NCI-H226 (cell line): ENCODE results near the gene TBX4.
"Not testable (repeated sequence)": the region's sequence is repeated elsewhere in the genome, so short reads cannot be mapped to it uniquely, and the experiment has no call there.

Experiments
- DNase-seq: peaks from one replicate; pipeline ENCODE4 v3.0.0-alpha.2; 2015

The TBX4 gene

GRCh38 chr17:61486135-61487120 lies 34.2 kb downstream of the TBX4 start:
- no peak for DNase-seq

GRCh38 chr17:61487161-61487988 lies 35.2 kb downstream of the TBX4 start:
- DNase-seq, result no peak

DNA sequence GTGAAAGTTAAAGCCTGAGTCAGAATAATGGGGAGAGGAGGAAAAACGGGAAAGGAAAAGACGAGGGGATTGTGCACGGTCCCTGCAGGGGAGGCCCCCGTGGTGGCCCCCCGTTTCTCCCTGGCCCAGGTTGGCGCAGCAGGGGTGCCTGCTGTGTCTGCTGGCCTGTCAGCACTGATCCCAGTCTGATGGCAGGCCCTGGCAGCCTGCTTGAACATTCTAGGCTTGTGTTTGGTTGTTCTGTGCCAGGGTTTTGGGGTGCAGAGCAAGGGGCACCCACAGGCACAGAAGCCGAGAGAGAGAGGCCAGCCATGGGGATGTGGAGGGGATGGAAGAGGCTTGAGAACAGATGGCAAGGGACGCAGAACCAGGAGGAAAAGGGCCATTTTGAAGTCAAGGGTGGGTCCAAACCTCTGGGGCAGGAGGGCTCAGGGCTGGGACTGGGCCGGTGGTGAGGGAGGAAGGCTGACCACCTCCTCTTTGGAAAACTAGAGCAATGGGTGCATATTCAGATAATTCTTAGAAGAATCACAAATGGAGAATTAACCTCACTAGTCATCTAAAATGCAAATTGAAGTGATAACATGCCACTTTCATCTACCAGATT lies 35.9 kb downstream of the TBX4 start:
- DNase-seq, result no peak

- DNase-seq, result no peak
Measured at GRCh38 chr17:61488878-61489718, 36.9 kb downstream of the TBX4 start.

DNA sequence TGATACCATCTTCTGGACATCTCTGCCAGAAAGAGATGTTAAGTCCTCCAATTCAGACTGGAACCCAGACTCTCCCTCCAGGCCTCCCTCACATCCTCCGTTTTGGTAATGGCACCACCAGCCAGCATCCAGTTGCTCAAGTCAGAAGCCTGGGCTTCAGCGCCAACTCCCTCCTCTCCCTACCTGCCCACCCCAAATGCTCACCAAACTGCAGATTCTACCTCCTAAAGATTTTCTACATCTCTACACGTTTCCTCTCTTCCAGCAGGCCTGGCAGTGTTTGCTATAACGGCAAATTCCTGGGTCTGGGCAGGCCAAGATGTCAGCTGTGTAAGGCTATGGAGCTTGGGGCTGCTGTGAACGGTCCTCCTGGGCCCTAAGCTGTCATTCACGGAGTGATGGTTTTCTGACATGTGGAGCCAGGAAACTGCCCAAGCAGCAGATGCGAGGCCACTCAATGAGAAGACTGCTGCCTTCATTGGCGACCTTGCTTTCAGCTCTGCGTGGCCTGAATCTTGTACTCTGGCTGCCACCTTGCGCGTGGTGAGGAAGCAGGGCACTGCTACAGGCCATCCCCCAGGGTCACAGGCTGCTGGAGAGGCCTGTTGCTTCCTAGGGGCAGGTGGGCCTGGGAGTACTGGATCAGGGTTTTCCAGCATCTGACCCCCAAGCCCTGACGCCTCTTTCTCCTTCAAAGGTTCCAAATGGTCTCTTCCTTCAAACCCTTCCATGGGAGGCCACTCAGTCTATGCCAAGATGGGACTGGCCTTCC lies 37.7 kb downstream of the TBX4 start:
- no peak for DNase-seq

DNA sequence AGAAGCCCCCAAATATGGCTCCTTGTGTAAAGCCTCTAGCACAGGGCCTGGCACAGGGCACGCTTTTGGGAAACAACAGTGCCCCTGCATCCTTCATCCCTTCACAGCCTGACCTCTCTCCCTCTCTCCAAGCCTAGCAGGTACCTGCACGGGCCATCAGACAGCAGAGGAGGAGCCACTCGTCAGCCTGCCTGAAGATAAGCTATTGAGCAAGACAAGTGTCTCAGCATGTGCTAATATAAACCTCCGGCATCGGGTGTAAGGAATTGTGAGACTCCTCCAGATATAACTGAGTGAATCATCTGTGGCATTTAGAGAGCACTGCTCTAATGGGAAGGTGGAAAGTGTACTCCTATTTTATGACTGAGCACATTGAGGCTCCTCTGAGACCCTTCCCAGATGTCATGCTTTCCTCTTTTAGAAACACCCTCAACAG lies 38.3 kb downstream of the TBX4 start:
- DNase-seq, result peak; percentile 96

- no peak for DNase-seq
Measured at GRCh38 chr17:61491981-61492380, 39.8 kb downstream of the TBX4 start.

- DNase-seq, result peak; percentile 42
Measured at GRCh38 chr17:61492759-61493526, 40.7 kb downstream of the TBX4 start.

GRCh38 chr17:61493830-61494324 lies 41.7 kb downstream of the TBX4 start:
- DNase-seq, result not testable (repeated sequence)

DNA sequence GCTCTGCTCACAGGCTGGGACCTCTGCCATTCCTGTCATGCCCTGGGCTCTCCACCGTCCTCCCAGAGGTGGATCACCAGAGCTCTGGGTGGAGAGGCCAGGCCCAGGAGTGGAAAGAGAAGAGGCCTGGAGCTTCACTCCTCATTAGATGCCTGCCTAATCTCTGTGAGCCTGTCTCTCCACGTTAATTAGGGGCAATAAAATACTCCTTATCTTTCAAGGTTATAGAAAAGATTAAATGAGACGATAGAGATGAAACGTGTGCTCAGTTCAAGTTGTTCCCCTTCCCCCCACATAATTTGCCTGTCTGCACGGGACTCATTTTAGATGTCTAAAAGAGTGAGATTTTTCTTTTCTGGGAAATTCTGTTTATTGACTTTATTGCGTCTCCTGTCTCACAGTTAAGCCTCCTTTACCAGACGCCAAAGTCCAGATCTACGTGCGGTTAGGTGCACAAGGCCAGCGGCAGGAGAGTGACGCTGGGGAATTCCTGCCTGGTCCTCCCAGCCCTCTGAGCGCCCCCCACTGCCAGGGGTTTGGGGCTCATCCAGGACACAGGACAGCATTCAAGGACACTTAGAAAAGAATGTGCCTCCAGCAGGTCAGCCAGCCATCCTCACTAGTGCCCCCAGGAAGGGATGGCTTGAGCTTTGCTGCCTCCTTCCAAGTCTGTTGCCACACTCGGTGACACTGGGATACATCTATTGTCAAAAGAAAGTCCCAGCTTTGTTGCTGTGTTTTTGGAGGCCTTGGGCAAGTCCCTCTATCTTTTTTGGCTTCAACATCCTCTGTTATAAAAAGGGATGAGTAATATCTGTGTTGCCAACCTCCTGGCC lies 42.3 kb downstream of the TBX4 start:
- no peak for DNase-seq

- DNase-seq, result peak; percentile 82
Measured at GRCh38 chr17:61495161-61495857, 43.1 kb downstream of the TBX4 start.

DNA sequence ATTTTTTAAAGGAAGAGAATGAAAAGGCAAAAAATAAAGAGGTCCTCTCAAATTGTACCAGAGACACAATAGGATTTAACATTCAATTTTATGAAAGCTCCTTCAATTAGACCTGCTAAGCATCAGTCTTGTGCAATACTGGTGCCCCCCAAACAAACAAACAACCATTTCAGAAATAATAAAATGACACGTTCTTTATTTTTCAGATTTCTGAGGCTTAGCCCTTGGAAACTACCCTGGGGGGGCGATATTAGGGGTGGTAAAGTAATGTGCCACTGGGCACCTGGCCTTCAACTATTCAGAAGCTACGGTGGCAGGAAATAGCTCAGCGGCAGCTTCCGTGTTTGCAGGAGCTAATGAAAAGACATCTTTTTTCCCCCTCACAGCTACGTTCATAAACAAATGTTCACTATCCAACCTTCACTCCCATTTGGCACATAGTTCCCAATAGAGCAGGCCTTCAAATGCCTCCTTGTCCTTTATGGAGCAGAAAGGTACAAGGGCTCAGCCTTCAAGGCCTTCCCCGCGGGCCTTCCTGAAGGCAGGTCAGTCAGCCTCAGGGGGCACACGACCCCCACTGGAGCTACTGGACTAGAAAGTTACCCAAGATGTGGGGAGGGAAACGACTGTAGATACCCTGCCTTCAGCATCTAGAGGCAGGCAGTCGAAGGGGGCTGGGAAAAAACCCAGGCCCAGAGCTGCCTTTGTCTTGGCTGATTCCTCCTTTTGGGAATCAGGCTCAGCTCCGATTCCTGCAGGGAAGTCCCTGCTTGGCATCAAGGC lies 44.1 kb downstream of the TBX4 start:
- DNase-seq, result no peak

- no peak for DNase-seq
Measured at GRCh38 chr17:61496957-61497653, 44.9 kb downstream of the TBX4 start.

- no peak for DNase-seq
Measured at GRCh38 chr17:61498042-61498994, 46.1 kb downstream of the TBX4 start.

GRCh38 chr17:61499632-61500031 lies 47.4 kb downstream of the TBX4 start:
- no peak for DNase-seq

DNA sequence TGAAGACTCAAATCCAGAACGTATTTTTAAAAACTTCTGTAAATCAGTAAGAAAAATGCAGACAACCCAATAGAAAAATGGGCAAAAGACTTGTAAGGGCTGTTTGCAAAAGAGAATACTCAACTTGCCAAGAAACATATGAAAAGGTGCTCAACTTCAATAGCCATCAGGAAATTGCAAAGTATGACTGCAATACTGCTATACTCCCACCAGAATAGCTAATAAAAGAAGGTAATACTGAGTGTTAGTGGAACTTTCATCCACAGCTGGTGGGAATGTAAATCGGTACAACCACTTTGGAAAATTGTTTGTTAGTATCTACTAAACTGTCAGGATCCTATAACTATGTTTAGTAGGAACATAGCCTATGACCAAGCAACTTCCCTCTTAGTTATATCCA lies 48.1 kb downstream of the TBX4 start:
- no peak for DNase-seq
